A673 (cell line): ENCODE results near the gene ZNF775. TPM values are rescaled to one million over a fixed set of nuclear protein-coding genes. Genes with fewer than 3 reads are reported as not detected.

Experiments
- BruUV-seq: library from RNA; stranded (reverse); fragments of 400-500 nt; replicated peaks from 2 replicates; lab custom pipeline; 2021; lab: Mats Ljungman, UMichigan
- CTCF ChIA-PET: fragments of 300-600 bp; sonication (Branson Sonifier 250); formaldehyde crosslinking; loops from one replicate; lab custom pipeline; 2022; ENCODE audit warnings: antibody characterized with exemption; lab: Charles Lee
- POLR2A ChIA-PET: fragments of 300-600 bp; sonication (Branson Sonifier 250); formaldehyde crosslinking; loops from one replicate; lab custom pipeline; 2022; ENCODE audit warnings: antibody characterized with exemption; ENCODE audit not compliant: low non-redundant PET; lab: Charles Lee
- DNase-seq: peaks from one replicate; pipeline ENCODE4 v3.0.0-alpha.2; 2015; ENCODE audit warnings: low spot score
- H3K27ac ChIP-seq: fragments of 200-600 bp; sonication (generic); 2 replicates; pipeline ENCODE4 v1.5.1; 2016; ENCODE audit warnings: mixed run types, low read depth, mild to moderate bottlenecking, mixed read lengths, antibody characterized with exemption, low read length; ENCODE audit not compliant: poor library complexity, severe bottlenecking
- H3K27me3 ChIP-seq: fragments of 200-600 bp; sonication (generic); replicated peaks from 2 replicates; pipeline ENCODE4 v1.6.1; 2017; ENCODE audit warnings: mixed run types, low read depth, mild to moderate bottlenecking, mixed read lengths, antibody characterized with exemption, low read length; ENCODE audit not compliant: insufficient read depth, poor library complexity
- H3K36me3 ChIP-seq: fragments of 200-600 bp; sonication (generic); 2 replicates; pipeline ENCODE4 v1.6.1; 2016; ENCODE audit warnings: mixed run types, mild to moderate bottlenecking, mixed read lengths, antibody characterized with exemption, low read length; ENCODE audit not compliant: insufficient read depth, poor library complexity, severe bottlenecking
- H3K4me1 ChIP-seq: fragments of 200-600 bp; sonication (generic); 2 replicates; pipeline ENCODE4 v1.6.1; 2017; ENCODE audit warnings: mixed run types, mild to moderate bottlenecking, mixed read lengths, antibody characterized with exemption, low read length; ENCODE audit not compliant: insufficient read depth, poor library complexity, severe bottlenecking
- H3K4me3 ChIP-seq: fragments of 200-600 bp; sonication (generic); 2 replicates; pipeline ENCODE4 v1.5.1; 2016; ENCODE audit warnings: low read depth, mixed run types, mild to moderate bottlenecking, mixed read lengths, low read length; ENCODE audit not compliant: poor library complexity, severe bottlenecking
- H3K9me3 ChIP-seq: fragments of 200-600 bp; sonication (generic); 2 replicates; pipeline ENCODE4 v1.6.1; 2016; ENCODE audit warnings: mixed run types, low read depth, mild to moderate bottlenecking, mixed read lengths, antibody characterized with exemption, low read length; ENCODE audit not compliant: poor library complexity, severe bottlenecking
- CTCF ChIP-seq: fragments of 300-800, 200-600 bp; sonication (generic); conservative IDR thresholded peaks from 2 replicates; pipeline ENCODE4 v1.5.1; 2017; ENCODE audit warnings: low read depth, mild to moderate bottlenecking, antibody characterized with exemption, low read length, moderate library complexity, mixed read lengths
- EZH2 ChIP-seq: fragments of 200-600 bp; sonication (generic); IDR thresholded peaks from 2 replicates; pipeline ENCODE4 v1.6.1; 2017; ENCODE audit warnings: borderline replicate concordance, low read depth, mild to moderate bottlenecking, mixed read lengths, antibody characterized with exemption, low read length; ENCODE audit not compliant: poor library complexity, severe bottlenecking
- intact Hi-C: fragments of 100-400 bp; cut with micrococcal nuclease; formaldehyde crosslinking; loops from one replicate; pipeline ENCODE4 v1.10.0; 2022; ENCODE audit not compliant: unreplicated experiment
- total RNA-seq: library from RNA; stranded (reverse); gene quantifications from 2 replicates; pipeline ENCODE4 v1.2.3, GENCODE V29; 2021

Gene ZNF775
- total RNA-seq, 1 experiment from 2014 or later = 12.1 TPM

DNA sequence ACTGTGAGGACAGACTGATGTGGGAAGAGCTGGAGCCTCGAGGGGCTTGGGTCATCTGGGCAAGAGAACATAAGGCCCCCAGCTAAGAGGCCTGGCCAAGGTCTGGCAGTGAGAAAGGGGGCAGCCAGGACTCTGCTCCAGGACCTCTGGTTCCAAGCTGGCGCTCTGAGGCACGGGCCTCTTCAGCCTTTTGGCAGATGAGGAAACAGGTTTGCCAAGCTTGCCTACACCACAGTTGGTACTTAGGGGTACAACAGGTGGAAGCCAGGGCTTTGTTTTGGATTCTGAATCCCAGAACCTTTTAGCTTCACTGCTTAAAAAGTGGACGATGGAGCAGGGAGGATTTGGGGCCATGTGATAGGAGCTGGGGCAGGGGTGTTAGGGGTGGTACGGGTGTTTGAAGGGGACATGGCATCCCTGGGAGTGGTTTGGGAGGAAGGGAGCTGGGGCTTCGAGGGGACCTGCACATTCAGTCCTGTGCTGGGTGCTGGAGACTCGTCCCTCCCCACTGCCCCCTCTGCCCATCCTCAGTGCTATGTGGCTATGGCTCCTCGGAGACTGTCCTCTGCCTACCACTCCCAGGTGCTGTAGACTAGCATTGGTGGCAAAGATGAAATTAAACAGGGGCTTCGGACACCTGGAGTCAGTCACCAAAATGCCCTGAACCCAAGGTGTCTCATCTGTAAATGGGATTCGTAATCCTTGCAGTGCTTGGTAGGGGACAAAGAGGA lies 30.3 kb downstream of the ZNF775 start:
- intact Hi-C loops = no loop called here
- no peak for DNase-seq
- Histone ChIP-seq H3K36me3 (no peaks in the 10 kb centered on the region), H3K9me3 (no peaks in the 10 kb centered on the region), H3K27me3 (no peaks in the 10 kb centered on the region), H3K4me3 (no peak overlapping the region), H3K27ac (no peak overlapping the region), H3K4me1 (peaks cover 13% of the 10 kb centered on the region)
- no TSS peak for BruUV-seq
- ChIA-PET POLR2A (no interaction called here), CTCF (no interaction called here)
- TF ChIP-seq EZH2 (no peak), CTCF (no peak)

- CTCF ChIA-PET = no interaction called here
- POLR2A ChIA-PET = no interaction called here
Observed at GRCh38 chr7:150410131-150410530, 31.0 kb downstream of the ZNF775 start.

DNA sequence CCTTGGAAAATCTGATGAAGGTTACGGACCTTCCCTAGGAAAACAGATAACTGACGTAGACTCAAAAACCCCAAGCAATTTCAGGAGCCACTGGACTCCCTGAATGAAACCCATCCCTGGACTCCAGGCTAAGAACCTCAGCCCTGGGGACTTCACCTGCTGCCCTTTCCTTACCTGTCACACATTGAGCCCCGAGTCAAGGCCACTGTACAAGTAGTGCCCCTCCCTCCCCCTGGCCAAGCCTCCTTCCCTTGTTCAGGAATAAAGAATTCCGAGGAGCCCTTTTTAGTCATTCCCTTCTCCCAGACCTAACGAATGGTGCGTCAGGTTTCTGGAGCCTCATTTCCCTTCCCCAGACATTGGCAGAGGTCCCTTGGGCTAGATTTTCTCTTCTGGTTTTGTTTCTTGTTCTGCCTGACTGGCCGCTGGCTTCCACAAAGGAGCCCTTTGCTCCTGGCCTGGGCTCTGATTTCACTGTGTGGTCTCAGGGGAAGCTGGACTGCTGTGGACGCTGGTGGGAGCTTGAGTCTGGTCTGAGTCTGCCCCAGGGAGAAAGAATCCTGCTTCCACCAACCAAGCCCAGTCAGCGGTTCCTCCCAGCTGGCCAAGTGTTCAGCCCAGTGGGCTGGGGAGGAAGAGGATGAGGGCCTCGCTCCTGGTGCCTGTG lies 31.7 kb downstream of the ZNF775 start:
- intact Hi-C loops = no loop called here
- no peak overlapping the region for H3K27ac ChIP-seq
- ChIA-PET CTCF (no interaction called here), POLR2A (interaction anchor here (0.8 kb wide), 1 partner anchor 43 kb away, joined by 5 read pairs; no protein-coding TSS in a partner anchor)
- no peaks in the 10 kb centered on the region for H3K9me3 ChIP-seq
- no peak for DNase-seq
- no peaks in the 10 kb centered on the region for H3K27me3 ChIP-seq
- TF ChIP-seq CTCF (no peak), EZH2 (no peak)
- no TSS peak for BruUV-seq
- no peak overlapping the region for H3K4me3 ChIP-seq
- H3K4me1 ChIP-seq = peaks cover 9% of the 10 kb centered on the region
- no peaks in the 10 kb centered on the region for H3K36me3 ChIP-seq

More at GRCh38 chr7:150410131-150410530, 31.0 kb downstream of the ZNF775 start:
- TF ChIP-seq EZH2 (no peak), CTCF (no peak)
- DNase-seq = no peak
- Histone ChIP-seq H3K36me3 (no peaks in the 10 kb centered on the region), H3K4me1 (peaks cover 9% of the 10 kb centered on the region), H3K4me3 (no peak overlapping the region), H3K9me3 (no peaks in the 10 kb centered on the region), H3K27me3 (no peaks in the 10 kb centered on the region), H3K27ac (no peak overlapping the region)
- intact Hi-C loops = no loop called here
- no TSS peak for BruUV-seq
